ENCODE results near the gene CDH12. TPM values are rescaled to one million over a fixed set of nuclear protein-coding genes. Genes with fewer than 3 reads are reported as not detected.

Gene CDH12
- total RNA-seq, 5 donors from 2014 or later (not counting 1 experiment from before 2014, with no cell fraction given), result not detected

GRCh38 chr5:21711866-21712758 lies 1141.0 kb downstream of the CDH12 start:
- Mint-ChIP-seq H3K36me3 (no peaks in the 10 kb centered on the region), H3K4me1 (no peaks in the 10 kb centered on the region), H3K27ac (no peak overlapping the region), H3K27me3 (no peaks in the 10 kb centered on the region), H3K4me3 (no peak overlapping the region), H3K9me3 (peaks cover 4 to 21% (median 6%) of the 10 kb centered on the region in 3 donors)
- Histone ChIP-seq H3K9me3 (no peaks in the 10 kb centered on the region), H3K36me3 (ENCODE audit: control insufficient read depth in 2 of 2, extremely low read depth in 1 of 2, insufficient read depth in 1 of 2, low read length in 1 of 2) (no peaks in the 10 kb centered on the region), H3K27ac (ENCODE audit: low read length) (no peak overlapping the region), H3K27me3 (replicated peaks in 1 of 2; ENCODE audit: control insufficient read depth in 2 of 2, extremely low read depth in 1 of 2, insufficient read depth in 2 of 2, low read length in 1 of 2) (no peaks in the 10 kb centered on the region), H3K4me3 (ENCODE audit: control insufficient read depth in 1 of 2, extremely low read depth in 1 of 2, low read length in 1 of 2) (no peak overlapping the region), H3K4me1 (ENCODE audit: control insufficient read depth in 1 of 2, extremely low read depth in 1 of 2, insufficient read depth in 2 of 2, low read length in 2 of 2) (no peaks in the 10 kb centered on the region)
- ATAC-seq (replicated peaks in 1 of 4) (no peak), DNase-seq (no peak)
- ChIA-PET POLR2A (no interaction called here), CTCF (no interaction called here)
- 67% methylated on average over 1 of the region's 3 CpGs for WGBS (ENCODE audit: insufficient coverage)

- Mint-ChIP-seq H3K4me3 (no peak overlapping the region), H3K4me1 (no peaks in the 10 kb centered on the region), H3K9me3 (peaks cover 0 to 12% (median 3%) of the 10 kb centered on the region in 3 donors), H3K27ac (no peak overlapping the region), H3K27me3 (no peaks in the 10 kb centered on the region), H3K36me3 (no peaks in the 10 kb centered on the region)
- Histone ChIP-seq H3K27ac (ENCODE audit: low read length) (no peak overlapping the region), H3K36me3 (ENCODE audit: control insufficient read depth in 2 of 2, extremely low read depth in 1 of 2, insufficient read depth in 1 of 2, low read length in 1 of 2) (no peaks in the 10 kb centered on the region), H3K4me3 (ENCODE audit: control insufficient read depth in 1 of 2, extremely low read depth in 1 of 2, low read length in 1 of 2) (no peak overlapping the region), H3K4me1 (ENCODE audit: control insufficient read depth in 1 of 2, extremely low read depth in 1 of 2, insufficient read depth in 2 of 2, low read length in 2 of 2) (no peaks in the 10 kb centered on the region), H3K27me3 (replicated peaks in 1 of 2; ENCODE audit: control insufficient read depth in 2 of 2, extremely low read depth in 1 of 2, insufficient read depth in 2 of 2, low read length in 1 of 2) (no peaks in the 10 kb centered on the region), H3K9me3 (no peaks in the 10 kb centered on the region)
- ATAC-seq (replicated peaks in 1 of 4), result no peak
- POLR2A ChIA-PET, result no interaction called here
- CTCF ChIA-PET, result no interaction called here
- DNase-seq, result no peak
- WGBS (ENCODE audit: insufficient coverage), result no CpG with 5 or more reads among the region's 3 CpGs
Measured at GRCh38 chr5:21709770-21710169, 1143.4 kb downstream of the CDH12 start.

- no peak overlapping the region for H3K4me3 ChIP-seq (ENCODE audit: control insufficient read depth in 1 of 2, extremely low read depth in 1 of 2, low read length in 1 of 2)
- no peak for DNase-seq
- WGBS (ENCODE audit: insufficient coverage), result 90% methylated on average over 2 of the region's 2 CpGs
- ChIA-PET POLR2A (interaction anchor here in 1 of 2 donors (0.6 kb wide), 1 partner anchor 26 kb away, joined by 6 read pairs; no protein-coding TSS in a partner anchor), CTCF (no interaction called here)
- Mint-ChIP-seq H3K36me3 (no peaks in the 10 kb centered on the region), H3K4me1 (no peaks in the 10 kb centered on the region), H3K27ac (no peak overlapping the region), H3K27me3 (no peaks in the 10 kb centered on the region), H3K9me3 (peaks cover 0 to 10% (median 3%) of the 10 kb centered on the region in 3 donors), H3K4me3 (no peak overlapping the region)
- H3K4me1 ChIP-seq (ENCODE audit: control insufficient read depth in 1 of 2, extremely low read depth in 1 of 2, insufficient read depth in 2 of 2, low read length in 2 of 2), result no peaks in the 10 kb centered on the region
- H3K36me3 ChIP-seq (ENCODE audit: control insufficient read depth in 2 of 2, extremely low read depth in 1 of 2, insufficient read depth in 1 of 2, low read length in 1 of 2), result no peaks in the 10 kb centered on the region
- H3K27ac ChIP-seq (ENCODE audit: low read length), result no peak overlapping the region
- no peaks in the 10 kb centered on the region for H3K27me3 ChIP-seq (replicated peaks in 1 of 2; ENCODE audit: control insufficient read depth in 2 of 2, extremely low read depth in 1 of 2, insufficient read depth in 2 of 2, low read length in 1 of 2)
- ATAC-seq (replicated peaks in 1 of 4), result no peak
- H3K9me3 ChIP-seq, result no peaks in the 10 kb centered on the region
Measured at GRCh38 chr5:21704974-21705668, 1148.0 kb downstream of the CDH12 start.

- no CpG with 5 or more reads among the region's 3 CpGs for WGBS (ENCODE audit: insufficient coverage)
Measured at GRCh38 chr5:21701317-21701716, 1151.8 kb downstream of the CDH12 start.

More at GRCh38 chr5:21701317-21701716, 1151.8 kb downstream of the CDH12 start:
- ChIA-PET POLR2A (no interaction called here), CTCF (no interaction called here)
- no peaks in the 10 kb centered on the region for H3K27me3 ChIP-seq (replicated peaks in 1 of 2; ENCODE audit: control insufficient read depth in 2 of 2, extremely low read depth in 1 of 2, insufficient read depth in 2 of 2, low read length in 1 of 2)
- H3K4me1 ChIP-seq (ENCODE audit: control insufficient read depth in 1 of 2, extremely low read depth in 1 of 2, insufficient read depth in 2 of 2, low read length in 2 of 2), result no peaks in the 10 kb centered on the region
- H3K36me3 ChIP-seq (ENCODE audit: control insufficient read depth in 2 of 2, extremely low read depth in 1 of 2, insufficient read depth in 1 of 2, low read length in 1 of 2), result no peaks in the 10 kb centered on the region
- no peak overlapping the region for H3K27ac ChIP-seq (ENCODE audit: low read length)
- H3K36me3 Mint-ChIP-seq, result no peaks in the 10 kb centered on the region
- no peak for ATAC-seq (replicated peaks in 1 of 4)
- no peak overlapping the region for H3K27ac Mint-ChIP-seq
- no peak overlapping the region for H3K4me3 Mint-ChIP-seq
- H3K4me1 Mint-ChIP-seq, result no peaks in the 10 kb centered on the region
- no peak for DNase-seq
- H3K4me3 ChIP-seq (ENCODE audit: control insufficient read depth in 1 of 2, extremely low read depth in 1 of 2, low read length in 1 of 2), result no peak overlapping the region
- no peaks in the 10 kb centered on the region for H3K9me3 ChIP-seq
- H3K9me3 Mint-ChIP-seq, result peaks cover 3 to 10% (median 3%) of the 10 kb centered on the region in 3 donors
- H3K27me3 Mint-ChIP-seq, result no peaks in the 10 kb centered on the region

Data from T-cell (primary cell).